BE2C (cell line): ENCODE measurements around the gene TP53INP2.

ENCODE experiments used
- DNase-seq: peaks from one replicate; pipeline ENCODE4 v3.0.0-alpha.2; 2020
- H3K27me3 ChIP-seq: fragments of 250-450 bp; sonication (Bioruptor Pico); 2 replicates; pipeline ENCODE4 v1.5.1; 2020; ENCODE audit warnings: mild to moderate bottlenecking
- H3K36me3 ChIP-seq: fragments of 250-450 bp; sonication (Bioruptor Pico); 2 replicates; pipeline ENCODE4 v1.5.1; 2020; ENCODE audit warnings: mild to moderate bottlenecking
- H3K4me1 ChIP-seq: fragments of 250-450 bp; sonication (Bioruptor Pico); 2 replicates; pipeline ENCODE4 v1.5.1; 2020
- H3K4me3 ChIP-seq: 2 replicates; pipeline ENCODE4 v1.5.1; 2011; ENCODE audit warnings: low read depth, low read length
- H3K9me3 ChIP-seq: fragments of 250-450 bp; sonication (Bioruptor Pico); 2 replicates; pipeline ENCODE4 v1.5.1; 2020
- TF ChIP-seq, protein P1 (sequence below): IDR thresholded peaks from 2 replicates; pipeline ENCODE4 v1.5.1; 2012; ENCODE audit warnings: mild to moderate bottlenecking, low read depth, low read length

TP53INP2 gene

DNA sequence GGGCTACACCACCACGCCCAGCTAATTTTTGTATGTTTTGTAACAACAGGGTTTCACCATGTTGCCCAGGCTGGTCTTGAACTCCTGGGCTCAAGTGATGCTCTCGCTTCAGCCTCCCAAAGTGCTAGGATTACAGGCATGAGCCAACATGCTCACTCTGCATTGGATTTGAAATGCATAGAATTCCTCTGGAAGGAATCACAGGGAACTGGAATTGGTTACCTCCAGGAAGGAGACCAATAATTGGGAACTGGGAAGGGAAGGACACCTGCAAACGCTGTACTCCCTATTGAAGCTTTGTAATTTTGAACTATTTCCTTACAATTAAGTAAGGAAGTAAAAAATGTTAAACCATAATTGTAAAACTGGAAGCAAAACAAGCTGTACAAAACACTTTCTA lies 12.3 kb upstream of the TP53INP2 start:
- H3K9me3 ChIP-seq: no peaks in the 10 kb centered on the region
- no peaks in the 10 kb centered on the region for H3K4me1 ChIP-seq
- H3K27me3 ChIP-seq: no peaks in the 10 kb centered on the region
- no peak overlapping the region for H3K4me3 ChIP-seq
- TF ChIP-seq, protein P1, sequence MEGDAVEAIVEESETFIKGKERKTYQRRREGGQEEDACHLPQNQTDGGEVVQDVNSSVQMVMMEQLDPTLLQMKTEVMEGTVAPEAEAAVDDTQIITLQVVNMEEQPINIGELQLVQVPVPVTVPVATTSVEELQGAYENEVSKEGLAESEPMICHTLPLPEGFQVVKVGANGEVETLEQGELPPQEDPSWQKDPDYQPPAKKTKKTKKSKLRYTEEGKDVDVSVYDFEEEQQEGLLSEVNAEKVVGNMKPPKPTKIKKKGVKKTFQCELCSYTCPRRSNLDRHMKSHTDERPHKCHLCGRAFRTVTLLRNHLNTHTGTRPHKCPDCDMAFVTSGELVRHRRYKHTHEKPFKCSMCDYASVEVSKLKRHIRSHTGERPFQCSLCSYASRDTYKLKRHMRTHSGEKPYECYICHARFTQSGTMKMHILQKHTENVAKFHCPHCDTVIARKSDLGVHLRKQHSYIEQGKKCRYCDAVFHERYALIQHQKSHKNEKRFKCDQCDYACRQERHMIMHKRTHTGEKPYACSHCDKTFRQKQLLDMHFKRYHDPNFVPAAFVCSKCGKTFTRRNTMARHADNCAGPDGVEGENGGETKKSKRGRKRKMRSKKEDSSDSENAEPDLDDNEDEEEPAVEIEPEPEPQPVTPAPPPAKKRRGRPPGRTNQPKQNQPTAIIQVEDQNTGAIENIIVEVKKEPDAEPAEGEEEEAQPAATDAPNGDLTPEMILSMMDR: no peak
- no peak for DNase-seq
- no peaks in the 10 kb centered on the region for H3K36me3 ChIP-seq

DNA sequence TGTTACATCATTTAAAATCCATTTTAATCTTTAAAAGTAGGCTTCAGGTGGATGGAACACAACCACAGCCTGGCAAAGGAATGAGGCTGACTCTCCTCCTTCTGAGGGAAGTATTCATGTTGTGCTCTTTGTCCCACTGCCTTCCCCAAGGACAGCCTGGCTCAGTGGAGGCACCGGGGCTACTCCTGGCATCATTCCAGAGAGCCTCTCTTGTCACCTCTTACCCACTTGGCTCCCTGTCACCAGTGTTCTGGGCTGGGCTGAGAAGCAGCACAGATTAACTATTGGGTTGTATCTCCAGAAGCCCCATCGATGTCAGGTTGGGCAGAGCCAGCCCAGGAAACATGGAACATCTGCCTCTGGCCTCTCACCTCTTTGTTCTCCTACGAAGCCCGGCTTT lies 10.7 kb upstream of the TP53INP2 start:
- no peak for DNase-seq
- TF ChIP-seq, protein P1: no peak
- Histone ChIP-seq H3K4me1 (no peaks in the 10 kb centered on the region), H3K27me3 (no peaks in the 10 kb centered on the region), H3K4me3 (no peak overlapping the region), H3K36me3 (no peaks in the 10 kb centered on the region), H3K9me3 (no peaks in the 10 kb centered on the region)

DNA sequence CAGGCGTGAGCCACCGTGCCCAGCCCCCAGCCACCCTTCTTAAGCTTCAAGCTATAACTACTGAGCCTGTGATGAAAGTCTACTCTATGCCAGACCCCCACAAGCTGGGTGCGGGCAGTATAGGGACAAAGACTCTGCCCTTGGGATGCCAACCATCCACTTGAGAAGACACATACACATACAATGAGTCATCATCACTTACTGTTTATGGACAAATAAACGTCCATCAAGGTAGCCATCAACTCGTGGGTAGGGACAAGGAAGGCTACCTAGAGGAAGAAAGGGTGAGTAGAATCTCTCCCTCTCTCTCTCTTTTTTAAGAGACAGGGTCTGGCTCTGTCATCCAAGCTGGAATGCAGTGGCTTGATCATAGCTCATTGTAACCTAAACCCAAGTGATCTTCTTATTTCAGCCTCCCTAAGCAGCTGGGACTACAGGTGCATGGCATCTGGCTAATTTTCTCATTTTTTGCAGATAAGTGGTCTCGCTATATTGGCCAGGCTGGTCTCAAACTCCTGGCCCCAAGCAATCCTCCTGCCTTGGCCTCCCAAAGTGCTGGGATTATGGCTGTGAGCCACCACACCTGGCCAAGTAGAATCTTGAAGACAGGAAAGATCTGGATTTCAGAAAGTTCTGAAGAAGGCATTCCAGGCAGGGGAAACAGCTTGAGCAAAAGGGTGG lies 2.6 kb upstream of the TP53INP2 start:
- Histone ChIP-seq H3K36me3 (no peaks in the 10 kb centered on the region), H3K4me3 (no peak overlapping the region), H3K9me3 (no peaks in the 10 kb centered on the region), H3K4me1 (peaks cover 6% of the 10 kb centered on the region; the same call in 1 of the 2 replicates), H3K27me3 (no peaks in the 10 kb centered on the region)
- DNase-seq: no peak
- TF ChIP-seq, protein P1: no peak

DNA sequence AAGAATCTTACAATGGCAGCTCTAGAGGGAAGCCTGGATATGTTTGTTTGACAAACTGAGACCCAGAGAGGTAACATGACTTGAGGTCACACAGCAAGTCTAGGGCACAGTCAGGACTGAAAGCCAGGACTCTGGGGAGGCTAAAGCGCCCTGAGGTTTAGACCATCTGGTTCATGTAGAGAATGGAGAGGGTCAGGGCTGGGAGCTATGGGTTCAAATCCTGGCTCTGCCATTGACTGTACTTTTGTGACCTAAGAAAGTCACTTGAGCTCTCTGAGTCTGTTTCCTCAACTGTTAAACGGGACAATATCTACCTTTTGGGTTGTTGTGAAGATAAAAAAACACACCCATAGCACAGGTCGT lies 1.1 kb upstream of the TP53INP2 start:
- Histone ChIP-seq H3K36me3 (no peaks in the 10 kb centered on the region), H3K9me3 (no peaks in the 10 kb centered on the region), H3K4me1 (peaks cover 6% of the 10 kb centered on the region; the same call in 1 of the 2 replicates), H3K4me3 (peak overlapping the region; percentile 64), H3K27me3 (no peaks in the 10 kb centered on the region)
- TF ChIP-seq, protein P1: no peak
- DNase-seq: no peak

DNA sequence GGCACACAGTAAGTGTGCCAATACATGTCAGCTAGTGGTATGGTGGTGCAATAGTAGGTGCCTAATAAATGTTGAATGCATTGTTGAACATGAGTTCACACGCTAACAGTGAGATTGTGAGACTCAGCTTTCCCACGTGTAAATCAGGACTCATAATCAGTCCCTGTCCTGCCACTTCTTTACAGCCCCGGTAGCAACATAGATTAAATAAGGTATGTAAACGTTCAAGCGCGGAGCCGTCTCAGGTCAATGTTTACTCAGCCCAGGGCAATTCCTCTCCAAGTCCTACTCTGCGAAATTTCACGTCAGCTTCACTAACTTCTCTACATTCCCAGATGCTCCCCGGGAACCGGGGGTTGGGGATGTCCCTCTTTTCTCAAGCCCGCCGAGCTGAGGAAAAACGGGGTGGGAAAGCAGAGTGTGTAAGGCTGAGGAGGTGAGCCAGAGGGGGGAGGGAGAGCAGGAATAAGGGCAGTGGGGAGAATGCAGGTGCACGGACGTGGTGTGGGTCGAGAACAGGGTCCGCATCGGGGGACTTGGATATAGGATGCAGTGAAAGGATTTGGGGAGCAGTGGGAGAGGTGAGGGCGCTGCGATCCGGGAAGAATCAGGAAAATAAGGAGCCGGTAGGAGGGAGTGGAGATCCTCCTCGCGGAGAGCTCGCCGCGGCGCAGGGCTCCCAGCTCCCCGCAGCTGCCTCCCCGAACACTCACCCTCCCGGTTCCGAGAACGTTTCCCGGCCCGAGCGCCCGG lies 544 bp upstream of the TP53INP2 start:
- Histone ChIP-seq H3K4me1 (peaks cover 6% of the 10 kb centered on the region; the same call in 1 of the 2 replicates), H3K27me3 (no peaks in the 10 kb centered on the region), H3K4me3 (peak overlapping the region; percentile 64), H3K36me3 (no peaks in the 10 kb centered on the region), H3K9me3 (no peaks in the 10 kb centered on the region)
- DNase-seq: no peak
- TF ChIP-seq, protein P1: no peak

DNA sequence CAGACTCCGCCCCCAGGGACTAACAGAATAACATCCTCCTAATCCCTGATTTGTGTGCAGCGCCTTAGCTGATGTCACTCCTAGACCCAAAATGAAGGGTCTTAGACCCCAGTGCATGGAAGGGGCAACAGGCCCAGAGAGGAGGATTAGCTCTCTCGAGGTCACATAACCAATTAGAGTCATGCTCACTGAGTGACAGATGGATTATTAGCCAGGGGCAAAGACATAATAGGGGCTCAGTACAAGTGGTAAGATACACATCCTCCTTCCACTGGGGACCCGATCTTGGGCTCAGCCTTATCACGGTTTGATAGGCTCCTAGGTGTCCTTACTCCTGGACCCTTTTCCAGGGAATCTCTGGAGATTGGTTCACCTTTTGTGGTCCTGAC lies 858 bp downstream of the TP53INP2 start:
- peak overlapping the region; percentile 64 for H3K4me3 ChIP-seq
- no peak for DNase-seq
- TF ChIP-seq, protein P1: no peak
- H3K27me3 ChIP-seq: no peaks in the 10 kb centered on the region
- no peaks in the 10 kb centered on the region for H3K9me3 ChIP-seq
- peaks cover 6% of the 10 kb centered on the region; the same call in 1 of the 2 replicates for H3K4me1 ChIP-seq
- no peaks in the 10 kb centered on the region for H3K36me3 ChIP-seq
